ENCODE data around the gene NECTIN1.

Gene NECTIN1

GRCh38 chr11:119641983-119642745 is 86.8 kb downstream of the NECTIN1 start:
- H3K27me3 ChIP-seq (ENCODE audit: control insufficient read depth, insufficient read depth, low read length), result no peaks in the 10 kb centered on the region
- no peaks in the 10 kb centered on the region for H3K4me1 ChIP-seq (ENCODE audit: control insufficient read depth, low read depth, low read length)
- no peaks in the 10 kb centered on the region for H3K9me3 ChIP-seq (ENCODE audit: control insufficient read depth, low read depth, low read length)
- H3K36me3 ChIP-seq (ENCODE audit: control insufficient read depth, low read depth, low read length), result no peaks in the 10 kb centered on the region
- H3K9ac ChIP-seq (ENCODE audit: low read length), result no peak overlapping the region
- no peak overlapping the region for H3K27ac ChIP-seq (ENCODE audit: low read length)
- no peak overlapping the region for H3K4me3 ChIP-seq (ENCODE audit: low read length)

DNA sequence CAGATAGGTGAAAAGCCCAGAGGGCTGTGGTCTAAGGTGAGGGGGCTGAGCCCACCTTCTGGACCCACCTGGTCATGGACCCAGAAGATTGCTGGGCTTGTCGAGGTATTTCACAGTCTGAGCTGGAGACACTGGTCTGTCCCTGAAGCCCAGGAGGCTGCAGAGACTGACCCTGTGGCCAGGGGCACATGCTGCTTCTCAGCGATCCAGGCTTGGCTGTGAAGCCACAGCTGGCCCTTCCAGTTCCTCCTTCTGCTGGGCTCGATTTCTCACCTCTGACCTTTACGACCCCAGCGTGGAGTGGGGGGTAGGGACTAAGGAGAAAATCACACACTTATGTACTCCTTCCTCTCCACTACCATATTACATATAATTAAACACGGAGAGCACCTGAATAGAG is 88.5 kb downstream of the NECTIN1 start:
- no peaks in the 10 kb centered on the region for H3K9me3 ChIP-seq (ENCODE audit: control insufficient read depth, low read depth, low read length)
- no peak overlapping the region for H3K9ac ChIP-seq (ENCODE audit: low read length)
- no peaks in the 10 kb centered on the region for H3K27me3 ChIP-seq (ENCODE audit: control insufficient read depth, insufficient read depth, low read length)
- H3K27ac ChIP-seq (ENCODE audit: low read length), result no peak overlapping the region
- no peaks in the 10 kb centered on the region for H3K4me1 ChIP-seq (ENCODE audit: control insufficient read depth, low read depth, low read length)
- no peaks in the 10 kb centered on the region for H3K36me3 ChIP-seq (ENCODE audit: control insufficient read depth, low read depth, low read length)
- no peak overlapping the region for H3K4me3 ChIP-seq (ENCODE audit: low read length)

DNA sequence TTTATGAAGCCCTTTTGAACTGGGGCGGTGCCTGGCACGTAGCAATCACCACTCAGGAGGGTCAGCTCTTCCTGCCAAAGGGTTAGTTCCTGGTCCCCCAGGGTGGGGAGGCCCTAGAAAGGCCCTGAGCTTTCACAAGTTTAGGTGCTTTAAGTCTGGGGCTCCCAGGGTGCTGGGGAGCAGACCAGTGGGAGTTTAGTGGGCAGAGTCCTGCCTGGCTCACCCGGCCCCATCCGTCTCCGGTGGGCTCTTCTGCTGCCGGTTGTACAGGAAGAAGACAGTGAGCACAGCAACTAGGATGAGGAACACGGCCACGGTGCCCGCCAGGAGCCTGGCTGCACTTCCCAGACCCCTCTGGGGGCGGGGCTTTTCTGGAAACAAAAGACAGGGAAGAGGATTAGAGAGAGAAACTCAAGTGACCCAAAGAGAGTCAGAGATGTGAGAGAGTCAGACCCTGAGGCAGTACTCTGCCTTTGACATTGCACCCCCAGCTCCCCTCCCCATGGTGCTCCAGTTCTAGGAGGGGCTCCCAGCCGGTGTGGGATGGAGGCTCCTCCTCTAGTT is 89.3 kb downstream of the NECTIN1 start:
- H3K27me3 ChIP-seq (ENCODE audit: control insufficient read depth, insufficient read depth, low read length), result no peaks in the 10 kb centered on the region
- H3K9me3 ChIP-seq (ENCODE audit: control insufficient read depth, low read depth, low read length), result no peaks in the 10 kb centered on the region
- no peaks in the 10 kb centered on the region for H3K4me1 ChIP-seq (ENCODE audit: control insufficient read depth, low read depth, low read length)
- no peaks in the 10 kb centered on the region for H3K36me3 ChIP-seq (ENCODE audit: control insufficient read depth, low read depth, low read length)
- no peak overlapping the region for H3K27ac ChIP-seq (ENCODE audit: low read length)
- H3K9ac ChIP-seq (ENCODE audit: low read length), result no peak overlapping the region
- no peak overlapping the region for H3K4me3 ChIP-seq (ENCODE audit: low read length)

- Histone ChIP-seq H3K27me3 (ENCODE audit: control insufficient read depth, insufficient read depth, low read length) (no peaks in the 10 kb centered on the region), H3K4me3 (ENCODE audit: low read length) (no peak overlapping the region), H3K9ac (ENCODE audit: low read length) (no peak overlapping the region), H3K27ac (ENCODE audit: low read length) (no peak overlapping the region), H3K36me3 (ENCODE audit: control insufficient read depth, low read depth, low read length) (no peaks in the 10 kb centered on the region), H3K9me3 (ENCODE audit: control insufficient read depth, low read depth, low read length) (no peaks in the 10 kb centered on the region), H3K4me1 (ENCODE audit: control insufficient read depth, low read depth, low read length) (no peaks in the 10 kb centered on the region)
Observed at GRCh38 chr11:119638851-119639250, 90.1 kb downstream of the NECTIN1 start.

- no peaks in the 10 kb centered on the region for H3K27me3 ChIP-seq (ENCODE audit: control insufficient read depth, insufficient read depth, low read length)
- H3K9me3 ChIP-seq (ENCODE audit: control insufficient read depth, low read depth, low read length), result no peaks in the 10 kb centered on the region
- H3K4me3 ChIP-seq (ENCODE audit: low read length), result no peak overlapping the region
- no peaks in the 10 kb centered on the region for H3K36me3 ChIP-seq (ENCODE audit: control insufficient read depth, low read depth, low read length)
- no peaks in the 10 kb centered on the region for H3K4me1 ChIP-seq (ENCODE audit: control insufficient read depth, low read depth, low read length)
- no peak overlapping the region for H3K9ac ChIP-seq (ENCODE audit: low read length)
- H3K27ac ChIP-seq (ENCODE audit: low read length), result no peak overlapping the region
Observed at GRCh38 chr11:119637481-119637880, 91.5 kb downstream of the NECTIN1 start.

GRCh38 chr11:119635776-119636175 is 93.2 kb downstream of the NECTIN1 start:
- H3K9ac ChIP-seq (ENCODE audit: low read length), result no peak overlapping the region
- no peaks in the 10 kb centered on the region for H3K27me3 ChIP-seq (ENCODE audit: control insufficient read depth, insufficient read depth, low read length)
- H3K27ac ChIP-seq (ENCODE audit: low read length), result no peak overlapping the region
- no peaks in the 10 kb centered on the region for H3K36me3 ChIP-seq (ENCODE audit: control insufficient read depth, low read depth, low read length)
- H3K9me3 ChIP-seq (ENCODE audit: control insufficient read depth, low read depth, low read length), result no peaks in the 10 kb centered on the region
- H3K4me1 ChIP-seq (ENCODE audit: control insufficient read depth, low read depth, low read length), result no peaks in the 10 kb centered on the region
- no peak overlapping the region for H3K4me3 ChIP-seq (ENCODE audit: low read length)

- H3K4me1 ChIP-seq (ENCODE audit: control insufficient read depth, low read depth, low read length), result no peaks in the 10 kb centered on the region
- no peaks in the 10 kb centered on the region for H3K36me3 ChIP-seq (ENCODE audit: control insufficient read depth, low read depth, low read length)
- no peak overlapping the region for H3K27ac ChIP-seq (ENCODE audit: low read length)
- H3K27me3 ChIP-seq (ENCODE audit: control insufficient read depth, insufficient read depth, low read length), result no peaks in the 10 kb centered on the region
- H3K4me3 ChIP-seq (ENCODE audit: low read length), result no peak overlapping the region
- H3K9ac ChIP-seq (ENCODE audit: low read length), result no peak overlapping the region
- no peaks in the 10 kb centered on the region for H3K9me3 ChIP-seq (ENCODE audit: control insufficient read depth, low read depth, low read length)
Observed at GRCh38 chr11:119635041-119635740, 93.8 kb downstream of the NECTIN1 start.

GRCh38 chr11:119634301-119634700 is 94.7 kb downstream of the NECTIN1 start:
- H3K4me3 ChIP-seq (ENCODE audit: low read length), result no peak overlapping the region
- H3K9me3 ChIP-seq (ENCODE audit: control insufficient read depth, low read depth, low read length), result no peaks in the 10 kb centered on the region
- no peaks in the 10 kb centered on the region for H3K4me1 ChIP-seq (ENCODE audit: control insufficient read depth, low read depth, low read length)
- H3K9ac ChIP-seq (ENCODE audit: low read length), result no peak overlapping the region
- no peak overlapping the region for H3K27ac ChIP-seq (ENCODE audit: low read length)
- H3K36me3 ChIP-seq (ENCODE audit: control insufficient read depth, low read depth, low read length), result no peaks in the 10 kb centered on the region
- H3K27me3 ChIP-seq (ENCODE audit: control insufficient read depth, insufficient read depth, low read length), result no peaks in the 10 kb centered on the region

- Histone ChIP-seq H3K9ac (ENCODE audit: low read length) (no peak overlapping the region), H3K27ac (ENCODE audit: low read length) (no peak overlapping the region), H3K4me3 (ENCODE audit: low read length) (no peak overlapping the region), H3K36me3 (ENCODE audit: control insufficient read depth, low read depth, low read length) (no peaks in the 10 kb centered on the region), H3K9me3 (ENCODE audit: control insufficient read depth, low read depth, low read length) (no peaks in the 10 kb centered on the region), H3K4me1 (ENCODE audit: control insufficient read depth, low read depth, low read length) (peaks cover 3% of the 10 kb centered on the region), H3K27me3 (ENCODE audit: control insufficient read depth, insufficient read depth, low read length) (no peaks in the 10 kb centered on the region)
Observed at GRCh38 chr11:119629834-119630624, 99.0 kb downstream of the NECTIN1 start.

DNA sequence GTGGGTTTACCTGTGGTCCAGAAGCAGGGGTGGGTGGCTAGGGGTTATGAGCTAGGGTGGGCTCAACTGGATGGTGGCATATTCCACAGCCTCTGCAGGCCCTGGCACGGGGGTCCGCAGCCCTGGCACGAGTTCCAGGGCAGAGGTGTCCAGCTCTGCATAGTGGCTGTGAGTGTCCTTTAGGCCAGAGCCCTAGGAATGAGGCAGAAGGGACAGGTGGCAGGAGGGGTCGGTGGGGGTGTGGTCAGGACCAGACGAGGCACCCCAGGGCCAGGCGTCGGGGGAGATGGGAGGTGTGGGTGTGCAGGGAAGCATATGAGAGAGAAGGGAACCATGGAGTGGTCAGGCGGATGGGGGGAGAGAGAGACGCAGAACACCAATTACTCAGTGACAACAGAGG is 99.9 kb downstream of the NECTIN1 start:
- no peak overlapping the region for H3K27ac ChIP-seq (ENCODE audit: low read length)
- no peak overlapping the region for H3K9ac ChIP-seq (ENCODE audit: low read length)
- no peaks in the 10 kb centered on the region for H3K9me3 ChIP-seq (ENCODE audit: control insufficient read depth, low read depth, low read length)
- H3K4me1 ChIP-seq (ENCODE audit: control insufficient read depth, low read depth, low read length), result peaks cover 3% of the 10 kb centered on the region
- H3K36me3 ChIP-seq (ENCODE audit: control insufficient read depth, low read depth, low read length), result no peaks in the 10 kb centered on the region
- H3K27me3 ChIP-seq (ENCODE audit: control insufficient read depth, insufficient read depth, low read length), result no peaks in the 10 kb centered on the region
- H3K4me3 ChIP-seq (ENCODE audit: low read length), result no peak overlapping the region

- Histone ChIP-seq H3K36me3 (ENCODE audit: control insufficient read depth, low read depth, low read length) (no peaks in the 10 kb centered on the region), H3K27ac (ENCODE audit: low read length) (no peak overlapping the region), H3K27me3 (ENCODE audit: control insufficient read depth, insufficient read depth, low read length) (no peaks in the 10 kb centered on the region), H3K9me3 (ENCODE audit: control insufficient read depth, low read depth, low read length) (no peaks in the 10 kb centered on the region), H3K4me1 (ENCODE audit: control insufficient read depth, low read depth, low read length) (peaks cover 8% of the 10 kb centered on the region), H3K4me3 (ENCODE audit: low read length) (no peak overlapping the region), H3K9ac (ENCODE audit: low read length) (no peak overlapping the region)
Observed at GRCh38 chr11:119627286-119627685, 101.7 kb downstream of the NECTIN1 start.
